HT1080 (cell line): ENCODE data around the gene BEST2. TPM values are rescaled to one million over a fixed set of nuclear protein-coding genes. Genes with fewer than 3 reads are reported as not detected.

Experiments used
- DNase-seq: peaks from one replicate; pipeline ENCODE4 v3.0.0-alpha.2; 2015; ENCODE audit warnings: low read depth
- total RNA-seq: library from RNA; depleted of rRNA; stranded (reverse); fragments of >200 nt; shearing (Covaris generic); gene quantifications from 2 replicates; pipeline ENCODE4 v1.2.3, GENCODE V29; 2014

BEST2 gene
- total RNA-seq, 1 experiment from 2014 or later: not detected

- no peak for DNase-seq
Observed at GRCh38 chr19:12730064-12730463, 21.5 kb upstream of the BEST2 start.

DNA sequence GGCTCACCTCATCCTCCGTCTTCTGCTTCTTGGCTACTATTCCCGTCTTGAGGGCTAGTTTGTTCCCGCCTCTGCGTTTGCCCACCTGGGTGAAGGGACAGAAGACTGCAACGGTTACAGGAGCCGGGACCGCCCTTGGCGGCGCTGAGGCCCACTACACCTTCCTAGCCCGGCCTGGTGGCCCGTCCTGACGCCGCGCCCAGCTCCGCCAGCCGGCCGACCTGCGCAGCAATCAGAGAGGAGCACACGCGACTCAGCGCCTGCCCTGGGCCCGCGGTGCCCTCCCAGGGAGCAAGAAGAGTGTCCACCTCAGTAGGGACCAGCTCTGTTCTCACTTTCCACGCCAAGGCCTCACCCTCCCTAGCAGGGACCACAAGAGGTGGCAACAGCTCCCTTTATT, 20.3 kb upstream of the BEST2 start:
- DNase-seq: no peak

GRCh38 chr19:12733369-12734214, 18.0 kb upstream of the BEST2 start:
- DNase-seq: peak; percentile 50

- DNase-seq: peak; percentile 100
Observed at GRCh38 chr19:12736995-12737834, 14.4 kb upstream of the BEST2 start, which contains the start of gene GET3. TSS of gene GET3 (plus strand) at chr19:12737497. CDS start at chr19:12737506, 9 bp downstream.

DNA sequence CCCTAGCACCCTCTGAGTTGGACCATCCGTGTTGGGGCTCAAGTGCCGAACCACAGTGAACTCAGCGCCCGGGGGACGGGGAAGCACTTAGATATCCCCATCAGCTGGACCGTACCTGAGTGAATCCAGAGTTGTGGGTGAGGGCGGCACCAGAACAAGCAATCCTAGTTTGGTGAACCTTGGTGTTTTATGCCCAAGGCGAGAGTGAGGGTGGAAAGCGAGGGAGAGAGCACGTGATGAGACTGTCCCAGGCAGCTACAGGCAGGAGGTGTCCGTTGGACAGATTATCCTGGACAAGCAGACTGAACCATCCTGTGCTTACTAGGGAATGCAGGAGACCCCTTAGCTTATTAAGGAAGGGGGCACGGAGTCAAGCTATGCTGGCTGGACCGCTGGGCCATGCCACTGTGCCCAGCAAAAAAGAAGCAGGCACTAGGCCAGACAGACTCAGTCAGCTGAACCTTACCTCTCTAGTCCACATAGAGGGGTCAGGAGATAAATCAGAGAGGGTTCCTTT, 13.7 kb upstream of the BEST2 start:
- DNase-seq: no peak

DNA sequence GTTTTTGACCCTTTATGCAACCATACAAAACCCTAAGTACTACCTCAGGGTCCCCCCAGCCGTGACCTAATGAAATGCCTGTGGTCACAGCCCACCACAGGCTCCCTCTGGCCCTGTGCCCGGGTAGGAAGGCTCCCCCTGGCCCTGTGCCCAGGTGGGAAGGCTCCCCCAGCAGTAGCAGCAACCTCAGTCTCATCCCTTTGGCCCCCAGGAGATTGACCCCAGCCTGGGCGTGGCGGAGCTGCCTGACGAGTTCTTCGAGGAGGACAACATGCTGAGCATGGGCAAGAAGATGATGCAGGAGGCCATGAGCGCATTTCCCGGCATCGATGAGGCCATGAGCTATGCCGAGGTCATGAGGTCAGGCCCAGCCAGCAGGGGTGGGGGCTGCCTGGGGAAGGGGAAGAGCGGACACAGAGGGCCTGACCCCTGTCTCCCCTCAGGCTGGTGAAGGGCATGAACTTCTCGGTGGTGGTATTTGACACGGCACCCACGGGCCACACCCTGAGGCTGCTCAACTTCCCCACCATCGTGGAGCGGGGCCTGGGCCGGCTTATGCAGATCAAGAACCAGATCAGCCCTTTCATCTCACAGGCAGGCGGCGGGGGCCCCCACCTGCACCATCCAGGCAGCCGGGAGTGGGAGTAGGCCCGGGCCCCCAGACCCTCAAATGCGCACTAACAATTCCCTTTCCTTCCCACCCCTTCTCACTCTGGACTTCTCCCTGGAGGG, 6.3 kb upstream of the BEST2 start:
- no peak for DNase-seq

GRCh38 chr19:12748489-12748888, 3.1 kb upstream of the BEST2 start:
- no peak for DNase-seq

GRCh38 chr19:12749938-12750521, 1.6 kb upstream of the BEST2 start:
- peak; percentile 40 for DNase-seq

DNA sequence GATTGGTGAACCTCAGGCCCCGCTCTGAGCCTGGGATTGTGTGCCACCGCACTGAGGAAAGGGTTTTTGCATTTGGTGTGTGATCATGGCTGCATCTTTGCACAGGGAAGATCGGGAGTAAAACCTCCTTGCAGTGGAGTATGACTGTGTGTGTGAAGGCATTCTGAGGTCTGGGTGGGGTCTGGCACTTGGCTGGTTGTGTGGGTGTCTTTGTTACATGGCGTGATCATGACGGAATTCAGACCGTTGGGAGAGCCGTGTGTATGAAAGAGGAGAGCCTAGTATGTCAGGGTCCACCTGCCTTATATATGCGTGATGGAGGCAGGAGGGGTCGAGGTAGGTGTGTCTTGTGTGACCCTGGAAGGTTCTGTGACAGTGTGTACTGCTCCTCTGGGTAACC, 740 bp upstream of the BEST2 start:
- DNase-seq: no peak

GRCh38 chr19:12752056-12752781, 628 bp downstream of the BEST2 start:
- no peak for DNase-seq

DNA sequence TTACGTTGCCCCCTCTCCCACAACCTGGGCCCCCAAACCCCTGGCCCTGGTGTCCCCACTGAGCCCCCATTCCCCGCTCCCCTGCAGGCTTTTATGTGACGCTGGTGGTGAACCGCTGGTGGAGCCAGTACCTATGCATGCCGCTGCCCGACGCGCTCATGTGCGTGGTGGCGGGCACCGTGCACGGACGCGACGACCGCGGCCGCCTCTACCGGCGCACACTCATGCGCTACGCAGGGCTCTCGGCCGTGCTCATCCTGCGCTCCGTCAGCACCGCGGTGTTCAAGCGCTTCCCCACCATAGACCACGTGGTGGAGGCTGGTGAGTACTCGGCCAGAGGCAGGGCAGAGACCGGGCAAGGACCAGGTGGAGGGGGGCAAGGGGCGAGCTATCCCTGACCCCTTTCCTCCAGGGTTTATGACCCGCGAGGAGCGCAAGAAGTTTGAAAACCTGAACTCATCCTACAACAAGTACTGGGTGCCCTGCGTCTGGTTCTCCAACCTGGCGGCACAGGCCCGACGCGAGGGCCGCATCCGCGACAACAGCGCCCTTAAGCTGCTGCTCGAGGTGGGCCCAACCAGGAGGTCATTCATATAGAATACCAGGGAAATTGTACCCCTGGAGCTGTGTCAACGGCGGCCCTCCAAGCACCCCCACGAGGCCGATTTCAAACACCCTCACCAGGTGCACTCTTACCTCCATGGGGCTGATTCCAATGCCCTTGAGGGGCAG, 3.0 kb downstream of the BEST2 start:
- no peak for DNase-seq

DNA sequence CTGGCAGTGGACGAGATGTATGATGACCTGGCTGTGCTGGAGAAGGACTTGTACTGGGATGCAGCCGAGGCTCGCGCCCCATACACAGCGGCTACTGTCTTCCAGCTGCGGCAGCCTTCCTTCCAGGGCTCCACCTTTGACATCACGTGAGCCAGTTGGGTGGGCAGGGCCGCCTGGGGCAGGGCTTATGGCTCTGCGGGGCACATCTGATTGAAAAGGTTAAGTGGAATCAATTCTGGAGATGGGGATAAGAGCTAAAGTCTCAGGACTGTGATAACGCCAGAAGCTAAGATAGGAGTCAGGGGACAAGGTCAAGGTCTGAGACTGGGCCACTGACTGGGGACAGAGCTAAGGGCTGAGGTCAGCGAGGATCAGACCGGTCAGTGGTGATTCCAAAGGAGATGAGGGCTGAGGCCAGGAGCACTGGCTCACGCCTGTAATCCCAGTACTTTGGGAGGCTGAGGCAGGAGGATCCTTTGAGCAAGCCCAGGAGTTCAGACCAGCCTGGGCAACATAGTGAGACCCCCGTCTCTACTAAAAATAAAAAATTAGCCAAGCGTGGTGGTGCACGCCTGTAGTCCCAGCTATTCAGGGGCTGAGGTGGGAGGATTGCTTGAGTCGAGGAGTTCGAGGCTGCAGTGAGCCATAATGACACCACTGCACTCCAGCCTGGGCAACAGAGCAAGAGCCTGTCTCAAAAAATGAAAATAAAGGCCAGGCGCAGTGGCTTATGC, 4.7 kb downstream of the BEST2 start:
- DNase-seq: no peak

DNA sequence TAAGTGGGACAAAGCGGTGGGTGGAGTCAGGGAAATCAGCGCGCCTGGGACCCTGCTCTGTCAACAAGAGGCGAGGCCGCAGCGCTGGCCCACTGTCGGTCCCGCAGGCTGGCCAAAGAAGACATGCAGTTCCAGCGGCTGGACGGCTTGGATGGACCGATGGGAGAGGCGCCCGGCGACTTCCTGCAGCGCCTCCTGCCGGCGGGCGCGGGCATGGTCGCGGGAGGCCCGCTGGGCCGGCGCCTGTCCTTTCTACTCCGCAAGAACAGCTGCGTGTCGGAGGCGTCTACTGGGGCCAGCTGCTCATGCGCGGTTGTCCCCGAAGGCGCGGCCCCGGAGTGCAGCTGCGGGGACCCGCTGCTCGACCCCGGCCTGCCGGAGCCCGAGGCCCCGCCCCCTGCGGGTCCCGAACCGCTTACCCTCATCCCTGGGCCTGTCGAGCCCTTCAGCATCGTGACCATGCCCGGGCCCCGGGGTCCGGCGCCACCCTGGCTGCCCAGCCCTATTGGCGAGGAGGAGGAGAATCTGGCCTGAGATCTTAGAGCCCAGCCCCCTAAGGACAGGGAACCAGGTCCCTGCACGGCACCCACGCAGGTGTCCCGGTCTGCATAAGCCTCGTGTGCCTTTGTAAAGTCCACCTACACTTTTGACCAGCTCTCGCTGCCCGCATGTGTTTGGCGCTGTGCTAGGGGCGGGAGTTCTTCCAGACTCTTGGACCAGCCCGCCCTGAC, 6.1 kb downstream of the BEST2 start:
- peak; percentile 75 for DNase-seq

GRCh38 chr19:12759686-12760085, 8.1 kb downstream of the BEST2 start:
- no peak for DNase-seq

GRCh38 chr19:12763100-12763499, 11.5 kb downstream of the BEST2 start:
- no peak for DNase-seq

GRCh38 chr19:12764698-12765097, 13.1 kb downstream of the BEST2 start:
- DNase-seq: no peak

GRCh38 chr19:12766051-12766521, 14.5 kb downstream of the BEST2 start:
- peak; percentile 58 for DNase-seq

DNA sequence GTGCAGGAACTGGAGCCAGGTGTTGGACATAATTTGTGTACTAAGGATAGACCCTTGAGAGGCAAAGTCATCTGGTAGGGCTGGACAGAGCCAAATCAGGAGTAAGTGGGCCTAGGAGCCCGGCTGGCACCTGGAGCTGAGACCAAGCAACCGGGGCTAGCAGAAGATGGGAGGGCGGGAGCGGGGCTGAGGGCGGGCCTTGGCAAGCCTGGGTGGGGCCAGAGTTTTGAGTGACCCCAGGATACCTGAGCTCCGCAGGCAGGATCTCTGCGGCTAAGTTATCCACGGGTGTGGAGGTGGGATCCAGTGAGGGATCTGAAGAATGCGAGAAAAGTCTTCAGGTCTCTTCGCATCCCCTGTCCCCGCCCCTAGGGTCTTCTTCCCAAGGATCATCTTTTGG, 15.6 kb downstream of the BEST2 start:
- no peak for DNase-seq
